ENCODE data around the gene SLC8A2.

DNA sequence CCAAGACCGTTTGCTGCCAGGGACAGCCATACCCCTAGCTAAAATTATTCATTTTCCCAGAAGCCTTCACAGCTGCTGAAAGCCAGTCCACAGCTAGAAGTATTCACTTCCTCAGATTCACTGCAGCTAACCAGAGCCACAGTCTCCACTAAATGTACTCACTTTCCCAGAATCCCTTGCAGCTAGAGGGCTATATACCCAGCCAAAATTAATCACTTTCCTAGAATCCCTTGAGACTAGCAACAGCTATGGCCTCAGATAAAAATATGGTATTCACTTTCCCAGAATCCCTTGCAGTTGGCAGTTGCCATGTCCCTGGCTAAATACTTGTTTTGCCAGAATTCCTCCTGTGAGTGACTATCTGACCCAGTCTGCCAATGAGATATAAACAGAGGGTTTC, 38.6 kb downstream of the SLC8A2 start:
- TF ChIP-seq POLR2AphosphoS5 (IDR thresholded peaks at IDR 0.05) (no peak), REST (IDR thresholded peaks at IDR 0.05; ENCODE audit: borderline replicate concordance) (no peak)
